ENCODE results near the gene CCDC171.

GRCh38 chr9:15641291-15641690, 88.4 kb downstream of the CCDC171 start:
- no peak for TF ChIP-seq CTCF (IDR thresholded peaks at IDR 0.05; ENCODE audit: low read length)
- TF ChIP-seq EZH2 (IDR thresholded peaks at IDR 0.05; ENCODE audit: borderline replicate concordance, low read length), result no peak

All from OCI-LY1 (cell line).